ENCODE data around the gene C2CD4D.
"Not testable (repeated sequence)": the region's sequence is repeated elsewhere in the genome, so short reads cannot be mapped to it uniquely, and the experiment has no call there.

The C2CD4D gene

DNA sequence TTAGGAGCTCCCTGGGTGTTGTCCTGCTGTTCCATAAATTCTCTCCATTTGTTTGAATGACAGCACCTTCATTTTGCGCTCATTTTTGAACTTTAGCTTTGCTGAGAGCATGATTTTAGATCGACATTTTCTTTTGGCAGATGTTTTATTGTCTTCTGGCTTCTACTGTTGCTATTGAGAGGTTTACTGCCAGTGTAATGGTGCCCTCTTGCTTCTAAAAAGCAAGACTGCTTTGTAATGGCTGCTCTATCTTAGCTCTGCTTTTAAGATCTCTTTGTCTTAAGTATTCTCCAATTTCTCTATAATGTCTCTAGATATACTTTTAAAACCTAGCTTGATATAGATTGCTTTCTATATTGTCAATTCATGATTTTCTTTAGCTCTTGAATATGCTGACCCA, 41.9 kb upstream of the C2CD4D start:
- TF ChIP-seq, protein P1, sequence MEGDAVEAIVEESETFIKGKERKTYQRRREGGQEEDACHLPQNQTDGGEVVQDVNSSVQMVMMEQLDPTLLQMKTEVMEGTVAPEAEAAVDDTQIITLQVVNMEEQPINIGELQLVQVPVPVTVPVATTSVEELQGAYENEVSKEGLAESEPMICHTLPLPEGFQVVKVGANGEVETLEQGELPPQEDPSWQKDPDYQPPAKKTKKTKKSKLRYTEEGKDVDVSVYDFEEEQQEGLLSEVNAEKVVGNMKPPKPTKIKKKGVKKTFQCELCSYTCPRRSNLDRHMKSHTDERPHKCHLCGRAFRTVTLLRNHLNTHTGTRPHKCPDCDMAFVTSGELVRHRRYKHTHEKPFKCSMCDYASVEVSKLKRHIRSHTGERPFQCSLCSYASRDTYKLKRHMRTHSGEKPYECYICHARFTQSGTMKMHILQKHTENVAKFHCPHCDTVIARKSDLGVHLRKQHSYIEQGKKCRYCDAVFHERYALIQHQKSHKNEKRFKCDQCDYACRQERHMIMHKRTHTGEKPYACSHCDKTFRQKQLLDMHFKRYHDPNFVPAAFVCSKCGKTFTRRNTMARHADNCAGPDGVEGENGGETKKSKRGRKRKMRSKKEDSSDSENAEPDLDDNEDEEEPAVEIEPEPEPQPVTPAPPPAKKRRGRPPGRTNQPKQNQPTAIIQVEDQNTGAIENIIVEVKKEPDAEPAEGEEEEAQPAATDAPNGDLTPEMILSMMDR (IDR thresholded peaks at IDR 0.05; ENCODE audit: borderline replicate concordance, insufficient read depth, low read depth, low read length): no peak
- H3K4me3 ChIP-seq (ENCODE audit: low read depth, low read length): no peak overlapping the region

DNA sequence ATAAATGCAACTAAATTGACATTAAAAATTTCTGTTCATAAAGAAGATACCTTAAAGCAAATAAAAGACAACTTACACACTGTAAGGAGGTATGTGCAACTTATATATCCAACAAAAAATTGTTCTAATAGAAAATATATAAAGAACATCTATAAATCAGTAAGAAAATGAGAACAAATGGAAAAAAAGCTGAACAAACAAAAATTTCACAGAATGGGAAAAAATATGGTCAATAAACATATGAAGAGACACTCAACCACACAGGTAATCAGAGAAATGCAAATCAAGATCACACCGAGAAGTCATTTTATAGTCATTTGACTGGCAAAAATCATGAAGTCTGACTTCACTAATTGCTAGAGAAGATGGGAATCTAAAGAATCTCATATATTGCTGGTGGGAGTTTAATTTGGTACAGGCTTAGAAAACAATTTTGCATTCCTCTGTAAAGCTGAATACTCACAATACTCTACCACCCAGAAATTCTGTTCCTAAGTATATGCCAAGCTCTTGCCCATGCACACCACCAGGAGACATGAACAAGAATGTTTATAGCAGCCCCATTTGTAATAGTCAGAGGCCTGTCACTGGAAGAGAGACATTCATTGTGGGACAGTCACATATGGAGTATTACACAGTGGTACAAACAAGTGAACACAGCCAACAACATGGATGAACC, 35.9 kb upstream of the C2CD4D start:
- TF ChIP-seq, protein P1 (IDR thresholded peaks at IDR 0.05; ENCODE audit: borderline replicate concordance, insufficient read depth, low read depth, low read length): no peak

DNA sequence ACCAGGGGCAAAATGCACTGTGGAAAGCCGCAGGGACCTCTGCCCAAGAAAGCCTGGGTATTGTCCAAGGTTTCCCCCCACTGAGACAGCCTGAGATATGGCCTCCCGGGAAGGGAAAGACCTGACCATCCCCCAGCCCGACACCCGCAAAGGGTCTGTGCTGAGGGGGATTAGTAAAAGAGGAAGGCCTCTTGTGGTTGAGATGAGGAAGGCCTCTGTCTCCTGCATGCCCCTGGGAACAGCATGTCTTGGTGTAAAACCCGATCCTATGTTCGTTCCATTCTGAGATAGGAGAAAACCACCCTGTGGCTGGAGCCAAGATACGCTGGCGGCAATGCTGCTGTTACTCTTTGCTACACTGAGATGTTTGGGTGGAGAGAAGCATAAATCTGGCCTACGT, 33.2 kb upstream of the C2CD4D start:
- H3K4me3 ChIP-seq (ENCODE audit: low read depth, low read length): not testable (repeated sequence)

More for the DNA sequence above, 35.9 kb upstream of the C2CD4D start:
- H3K4me3 ChIP-seq (ENCODE audit: low read depth, low read length): no peak overlapping the region

DNA sequence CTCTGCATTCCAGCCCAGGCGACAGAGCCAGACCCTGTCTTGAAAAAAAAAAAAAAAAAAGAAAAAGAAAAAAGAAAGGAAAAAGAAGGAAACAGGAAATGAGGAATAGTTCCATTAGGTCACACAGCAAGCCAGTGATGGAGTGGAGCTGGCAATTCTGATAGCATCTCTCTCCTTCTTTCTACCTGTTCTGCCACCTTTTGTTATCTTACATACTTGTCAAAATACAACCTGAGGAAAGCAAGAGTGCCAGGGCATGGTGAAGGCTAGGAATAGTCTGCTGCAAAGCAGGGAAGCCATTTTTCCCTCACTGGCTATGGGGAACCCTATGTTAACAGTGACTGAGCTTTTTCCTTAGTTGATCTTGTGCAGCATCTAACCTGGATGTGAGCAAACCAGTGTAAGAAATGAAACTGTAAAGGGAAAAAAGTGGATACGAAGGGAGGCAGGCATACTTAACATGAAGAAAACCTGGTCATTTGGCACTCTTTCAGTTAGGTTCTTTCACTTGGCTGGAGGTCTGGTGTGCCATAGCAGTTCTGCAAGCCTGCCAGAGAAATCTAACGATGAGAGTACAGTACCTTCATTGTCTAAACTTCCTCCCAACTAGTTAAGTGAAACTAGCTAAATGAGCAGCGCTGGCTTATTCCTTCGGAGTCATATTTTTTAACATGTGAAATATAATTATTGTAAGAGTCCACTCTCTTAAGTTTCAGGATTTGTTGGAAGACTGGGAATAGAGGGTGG, 31.8 kb upstream of the C2CD4D start:
- TF ChIP-seq, protein P1 (IDR thresholded peaks at IDR 0.05; ENCODE audit: borderline replicate concordance, insufficient read depth, low read depth, low read length): no peak

DNA sequence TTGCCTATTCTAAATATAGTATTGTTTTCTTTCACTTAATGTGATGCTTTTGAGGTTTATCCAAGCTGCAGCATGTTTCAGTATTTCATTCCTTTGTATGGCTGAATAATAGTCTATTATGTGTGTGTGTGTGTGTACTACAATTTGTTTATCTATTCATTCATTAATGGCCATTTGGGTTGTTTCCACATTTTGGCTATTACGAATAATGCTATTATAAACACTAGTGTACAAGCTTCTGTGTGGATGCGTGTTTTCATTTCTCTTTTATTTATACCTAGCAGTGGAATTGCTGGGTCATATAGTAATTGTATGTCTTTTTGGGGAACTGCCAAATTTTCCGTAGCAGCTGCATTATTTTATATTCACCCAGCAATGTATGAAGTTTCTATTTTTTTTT, 28.9 kb upstream of the C2CD4D start:
- H3K4me3 ChIP-seq (ENCODE audit: low read depth, low read length): no peak overlapping the region
- TF ChIP-seq, protein P1 (IDR thresholded peaks at IDR 0.05; ENCODE audit: borderline replicate concordance, insufficient read depth, low read depth, low read length): no peak

More for the DNA sequence above, 31.8 kb upstream of the C2CD4D start:
- H3K4me3 ChIP-seq (ENCODE audit: low read depth, low read length): no peak overlapping the region

DNA sequence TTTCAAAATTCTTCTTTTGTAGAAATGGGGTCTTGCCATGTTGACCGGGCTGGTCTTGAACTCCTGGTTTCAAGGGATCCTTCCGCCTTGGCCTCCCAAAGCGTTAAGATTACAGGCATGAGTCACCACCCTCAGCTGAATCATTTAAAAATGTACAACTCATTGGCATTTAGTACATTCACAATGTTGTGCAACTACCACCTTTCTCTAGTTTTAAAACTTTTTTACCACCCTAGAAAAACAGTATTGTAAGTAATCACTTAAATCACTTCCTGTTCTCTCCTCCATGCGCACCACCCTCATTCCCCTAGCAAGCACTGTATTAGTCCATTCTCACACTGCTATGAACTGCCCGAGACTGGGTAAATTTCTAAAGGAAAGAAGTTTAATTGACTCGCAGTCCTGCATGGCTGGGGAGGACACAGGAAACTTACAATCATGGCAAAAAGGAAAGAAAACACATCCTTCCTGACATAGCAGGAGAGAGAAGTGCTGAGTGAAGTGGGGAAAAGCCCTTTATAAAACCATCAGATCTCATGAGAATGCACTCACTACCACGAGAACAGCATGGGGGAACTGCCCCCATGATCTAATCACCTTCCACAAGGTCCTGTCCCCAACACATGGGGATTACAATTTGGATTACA, 28.3 kb upstream of the C2CD4D start:
- no peak overlapping the region for H3K4me3 ChIP-seq (ENCODE audit: low read depth, low read length)
- TF ChIP-seq, protein P1 (IDR thresholded peaks at IDR 0.05; ENCODE audit: borderline replicate concordance, insufficient read depth, low read depth, low read length): no peak

DNA sequence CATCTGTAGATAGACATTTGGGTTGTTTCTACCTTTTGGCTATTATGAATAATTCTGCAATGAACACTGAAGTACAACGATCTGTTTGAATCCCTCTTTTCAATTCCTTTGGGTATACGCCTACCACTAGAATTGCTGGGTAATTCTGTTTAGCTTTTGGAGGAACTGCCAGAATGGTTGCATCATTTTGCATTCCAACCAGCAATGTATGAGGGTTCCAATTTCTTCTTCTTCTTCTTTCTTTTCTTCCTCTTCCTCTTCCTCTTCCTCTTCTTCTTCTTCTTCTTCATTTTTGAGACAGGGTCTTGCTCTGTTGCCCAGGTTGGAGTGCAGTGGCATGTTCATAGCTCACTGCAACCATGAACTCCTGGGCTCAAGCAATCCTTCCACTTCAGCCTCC, 27.7 kb upstream of the C2CD4D start:
- H3K4me3 ChIP-seq (ENCODE audit: low read depth, low read length): no peak overlapping the region
- TF ChIP-seq, protein P1 (IDR thresholded peaks at IDR 0.05; ENCODE audit: borderline replicate concordance, insufficient read depth, low read depth, low read length): no peak
